Bronchial epithelial cell (primary cell): ENCODE data around the gene ADARB2. TPM values are rescaled to one million over a fixed set of nuclear protein-coding genes. Genes with fewer than 3 reads are reported as not detected.
A peak's percentile ranks its signal among the peaks of the same experiment; 100 is the strongest.

Experiments used
- DNase-seq: peaks from one replicate; pipeline ENCODE4 v3.0.0-alpha.2; 2010; ENCODE audit warnings: low read depth
- FAIRE-seq: peaks from 2 replicates; lab custom pipeline; 2011; peaks lifted over from hg19 to GRCh38; lab: Jason Lieb, UNC
- H3K27me3 ChIP-seq: 2 replicates; pipeline ENCODE4 v1.5.1; 2011; ENCODE audit warnings: low read length; ENCODE audit not compliant: control insufficient read depth, insufficient read depth
- H3K36me3 ChIP-seq: 2 replicates; pipeline ENCODE4 v1.5.1; 2011; ENCODE audit warnings: low read length; ENCODE audit not compliant: control insufficient read depth, insufficient read depth
- H3K4me3 ChIP-seq: 2 replicates; pipeline ENCODE4 v1.5.1; 2011; ENCODE audit warnings: mild to moderate bottlenecking, low read depth, low read length, control low read depth
- total RNA-seq: library from RNA; depleted of rRNA; stranded (reverse); fragments of >200 nt; gene quantifications from 2 replicates; pipeline ENCODE4 v1.2.1, GENCODE V29; 2014
- TF ChIP-seq, protein P1 (sequence below): IDR thresholded peaks from 2 replicates; pipeline ENCODE4 v1.5.1; 2011; ENCODE audit warnings: mild to moderate bottlenecking, moderate library complexity, low read length, control low read depth, inconsistent platforms; ENCODE audit not compliant: insufficient read depth, severe bottlenecking

ADARB2 gene
- total RNA-seq, 1 donor from 2014 or later, result not detected

GRCh38 chr10:1670541-1671365 is 66.6 kb downstream of the ADARB2 start:
- no peaks in the 10 kb centered on the region for H3K27me3 ChIP-seq
- H3K4me3 ChIP-seq, result no peak overlapping the region
- TF ChIP-seq, protein P1, sequence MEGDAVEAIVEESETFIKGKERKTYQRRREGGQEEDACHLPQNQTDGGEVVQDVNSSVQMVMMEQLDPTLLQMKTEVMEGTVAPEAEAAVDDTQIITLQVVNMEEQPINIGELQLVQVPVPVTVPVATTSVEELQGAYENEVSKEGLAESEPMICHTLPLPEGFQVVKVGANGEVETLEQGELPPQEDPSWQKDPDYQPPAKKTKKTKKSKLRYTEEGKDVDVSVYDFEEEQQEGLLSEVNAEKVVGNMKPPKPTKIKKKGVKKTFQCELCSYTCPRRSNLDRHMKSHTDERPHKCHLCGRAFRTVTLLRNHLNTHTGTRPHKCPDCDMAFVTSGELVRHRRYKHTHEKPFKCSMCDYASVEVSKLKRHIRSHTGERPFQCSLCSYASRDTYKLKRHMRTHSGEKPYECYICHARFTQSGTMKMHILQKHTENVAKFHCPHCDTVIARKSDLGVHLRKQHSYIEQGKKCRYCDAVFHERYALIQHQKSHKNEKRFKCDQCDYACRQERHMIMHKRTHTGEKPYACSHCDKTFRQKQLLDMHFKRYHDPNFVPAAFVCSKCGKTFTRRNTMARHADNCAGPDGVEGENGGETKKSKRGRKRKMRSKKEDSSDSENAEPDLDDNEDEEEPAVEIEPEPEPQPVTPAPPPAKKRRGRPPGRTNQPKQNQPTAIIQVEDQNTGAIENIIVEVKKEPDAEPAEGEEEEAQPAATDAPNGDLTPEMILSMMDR, result no peak
- peak; percentile 25 for DNase-seq
- FAIRE-seq, result no peak
- no peaks in the 10 kb centered on the region for H3K36me3 ChIP-seq

DNA sequence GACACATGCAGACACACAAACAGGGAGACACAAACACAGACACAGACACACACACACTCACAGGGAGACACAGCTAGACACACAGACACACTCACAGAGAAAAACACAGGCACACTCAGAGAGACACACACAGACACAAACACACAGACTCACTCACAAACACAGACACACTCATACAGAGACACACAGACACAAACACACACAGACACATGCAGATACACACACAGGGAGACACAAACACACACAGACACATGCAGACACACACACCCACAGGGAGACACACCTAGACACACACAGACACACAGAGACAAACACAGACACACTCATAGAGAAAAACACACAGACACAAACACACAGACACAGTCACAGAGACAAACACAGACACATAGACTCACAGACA is 67.9 kb downstream of the ADARB2 start:
- peak; percentile 68 for FAIRE-seq
- TF ChIP-seq, protein P1, result no peak
- DNase-seq, result no peak
- Histone ChIP-seq H3K36me3 (no peaks in the 10 kb centered on the region), H3K27me3 (no peaks in the 10 kb centered on the region), H3K4me3 (no peak overlapping the region)

DNA sequence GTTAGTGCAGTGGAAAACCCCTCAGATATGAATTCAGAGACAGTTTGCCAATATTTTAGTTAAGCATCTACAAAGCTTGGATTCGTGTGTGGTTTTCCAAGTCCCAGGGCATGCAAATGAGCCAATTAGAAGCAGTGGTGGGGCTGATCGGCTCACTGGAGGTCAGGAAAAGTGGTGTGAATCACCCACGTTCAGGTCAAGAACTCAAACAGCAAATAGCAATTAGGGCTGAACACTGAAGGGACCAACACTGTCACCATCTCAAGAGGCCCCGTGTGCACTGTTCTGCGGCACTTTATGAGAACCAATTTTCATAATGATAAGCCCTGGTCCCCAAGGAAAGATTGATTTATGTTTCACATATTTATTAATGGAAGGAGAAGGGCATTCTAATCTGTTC is 68.9 kb downstream of the ADARB2 start:
- H3K27me3 ChIP-seq, result no peaks in the 10 kb centered on the region
- DNase-seq (no peak), FAIRE-seq (no peak)
- TF ChIP-seq, protein P1, result no peak
- no peak overlapping the region for H3K4me3 ChIP-seq
- no peaks in the 10 kb centered on the region for H3K36me3 ChIP-seq

DNA sequence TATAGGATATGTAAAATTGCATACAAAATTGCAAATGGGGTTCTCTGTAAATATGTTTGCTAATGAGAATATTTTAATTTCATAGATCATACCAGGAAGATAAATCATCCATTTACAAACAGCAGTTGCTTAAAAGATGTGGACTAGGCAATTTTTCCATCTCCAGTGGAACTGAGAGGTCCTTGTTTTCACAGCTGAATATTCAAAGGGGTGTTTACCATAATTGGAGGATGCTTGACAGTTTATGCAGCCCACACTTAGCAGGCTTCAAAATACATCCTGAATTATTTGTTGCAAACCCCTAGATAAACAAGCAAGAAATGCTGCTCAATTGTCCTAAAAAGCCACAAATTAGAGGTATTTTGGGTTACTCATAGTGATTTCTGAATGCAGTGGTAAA is 69.9 kb downstream of the ADARB2 start:
- TF ChIP-seq, protein P1, result no peak
- Histone ChIP-seq H3K27me3 (no peaks in the 10 kb centered on the region), H3K4me3 (no peak overlapping the region), H3K36me3 (no peaks in the 10 kb centered on the region)
- DNase-seq (no peak), FAIRE-seq (no peak)

- no peaks in the 10 kb centered on the region for H3K27me3 ChIP-seq
Measured at GRCh38 chr10:1666147-1666546, 71.2 kb downstream of the ADARB2 start.

More at GRCh38 chr10:1666147-1666546, 71.2 kb downstream of the ADARB2 start:
- Histone ChIP-seq H3K4me3 (no peak overlapping the region), H3K36me3 (no peaks in the 10 kb centered on the region)
- DNase-seq (no peak), FAIRE-seq (no peak)
- TF ChIP-seq, protein P1, result no peak
